ENCODE data around the gene KSR2.

KSR2 gene

GRCh38 chr12:117499759-117500485 is 468.9 kb downstream of the KSR2 start:
- no peak for DNase-seq (ENCODE audit: low read depth in 2 of 2)

- DNase-seq (ENCODE audit: low read depth in 2 of 2): no peak
These were observed 469.9 kb downstream of the KSR2 start for GRCh38 chr12:117498880-117499279.

- no peak for DNase-seq (ENCODE audit: low read depth in 2 of 2)
These were observed 470.5 kb downstream of the KSR2 start for GRCh38 chr12:117498256-117498655.

- DNase-seq (ENCODE audit: low read depth in 2 of 2): no peak
These were observed 471.4 kb downstream of the KSR2 start for GRCh38 chr12:117497407-117497806.

GRCh38 chr12:117494833-117495655 is 473.7 kb downstream of the KSR2 start:
- DNase-seq (ENCODE audit: low read depth in 2 of 2): no peak

- DNase-seq (ENCODE audit: low read depth in 2 of 2): no peak
These were observed 477.1 kb downstream of the KSR2 start for GRCh38 chr12:117491711-117492110.

GRCh38 chr12:117490130-117490529 is 478.7 kb downstream of the KSR2 start:
- no peak for DNase-seq (ENCODE audit: low read depth in 2 of 2)

- no peak for DNase-seq (ENCODE audit: low read depth in 2 of 2)
These were observed 479.1 kb downstream of the KSR2 start for GRCh38 chr12:117489671-117490070.

- DNase-seq (ENCODE audit: low read depth in 2 of 2): no peak
These were observed 481.7 kb downstream of the KSR2 start for GRCh38 chr12:117486840-117487659.

- no peak for DNase-seq (ENCODE audit: low read depth in 2 of 2)
These were observed 482.6 kb downstream of the KSR2 start for GRCh38 chr12:117485984-117486839.

GRCh38 chr12:117484901-117485300 is 483.9 kb downstream of the KSR2 start:
- DNase-seq (ENCODE audit: low read depth in 2 of 2): no peak

- DNase-seq (ENCODE audit: low read depth in 2 of 2): no peak
These were observed 485.3 kb downstream of the KSR2 start for GRCh38 chr12:117483501-117483900.

GRCh38 chr12:117481470-117481869 is 487.3 kb downstream of the KSR2 start:
- DNase-seq (ENCODE audit: low read depth in 2 of 2): no peak

GRCh38 chr12:117476341-117476740 is 492.4 kb downstream of the KSR2 start:
- DNase-seq (ENCODE audit: low read depth in 2 of 2): no peak

- no peak for DNase-seq (ENCODE audit: low read depth in 2 of 2)
These were observed 494.9 kb downstream of the KSR2 start for GRCh38 chr12:117473856-117474255.

GRCh38 chr12:117472983-117473382 is 495.8 kb downstream of the KSR2 start:
- DNase-seq (ENCODE audit: low read depth in 2 of 2): no peak

- no peak for DNase-seq (ENCODE audit: low read depth in 2 of 2)
These were observed 498.0 kb downstream of the KSR2 start for GRCh38 chr12:117470804-117471203.

- DNase-seq (ENCODE audit: low read depth in 2 of 2): no peak
These were observed 498.8 kb downstream of the KSR2 start for GRCh38 chr12:117469883-117470483.

GRCh38 chr12:117468016-117468415 is 500.8 kb downstream of the KSR2 start:
- DNase-seq (ENCODE audit: low read depth in 2 of 2): no peak

- no peak for DNase-seq (ENCODE audit: low read depth in 2 of 2)
These were observed 501.2 kb downstream of the KSR2 start for GRCh38 chr12:117467588-117467987.
